Ovary (tissue), 3 donors: ENCODE measurements around the gene RERE.

Experiments used
- EP300 ChIP-seq: sonication (generic); formaldehyde crosslinking; IDR thresholded peaks from one replicate; pipeline ENCODE4 v1.6.1; 2017; ENCODE audit warnings: antibody characterized with exemption
- POLR2A ChIP-seq: fragments of 450-650 bp; IDR thresholded peaks from one replicate; pipeline ENCODE4 v1.6.1; 2017; ENCODE audit warnings: antibody characterized with exemption, mild to moderate bottlenecking, moderate library complexity
- TF ChIP-seq, protein P1 (sequence below), 3 donors: fragments of 450-650 bp in 2 of 3; fragments of 200-600 bp in 1 of 3; IDR thresholded peaks; one replicate each; pipeline versions ENCODE4 v1.5.1 to v1.8.0; 2016 to 2022; ENCODE audit warnings: antibody characterized with exemption in 3 of 3, mild to moderate bottlenecking in 1 of 3
- donor health status: DM: no; HTN: no; CAD: no.

- TF ChIP-seq, protein P1, sequence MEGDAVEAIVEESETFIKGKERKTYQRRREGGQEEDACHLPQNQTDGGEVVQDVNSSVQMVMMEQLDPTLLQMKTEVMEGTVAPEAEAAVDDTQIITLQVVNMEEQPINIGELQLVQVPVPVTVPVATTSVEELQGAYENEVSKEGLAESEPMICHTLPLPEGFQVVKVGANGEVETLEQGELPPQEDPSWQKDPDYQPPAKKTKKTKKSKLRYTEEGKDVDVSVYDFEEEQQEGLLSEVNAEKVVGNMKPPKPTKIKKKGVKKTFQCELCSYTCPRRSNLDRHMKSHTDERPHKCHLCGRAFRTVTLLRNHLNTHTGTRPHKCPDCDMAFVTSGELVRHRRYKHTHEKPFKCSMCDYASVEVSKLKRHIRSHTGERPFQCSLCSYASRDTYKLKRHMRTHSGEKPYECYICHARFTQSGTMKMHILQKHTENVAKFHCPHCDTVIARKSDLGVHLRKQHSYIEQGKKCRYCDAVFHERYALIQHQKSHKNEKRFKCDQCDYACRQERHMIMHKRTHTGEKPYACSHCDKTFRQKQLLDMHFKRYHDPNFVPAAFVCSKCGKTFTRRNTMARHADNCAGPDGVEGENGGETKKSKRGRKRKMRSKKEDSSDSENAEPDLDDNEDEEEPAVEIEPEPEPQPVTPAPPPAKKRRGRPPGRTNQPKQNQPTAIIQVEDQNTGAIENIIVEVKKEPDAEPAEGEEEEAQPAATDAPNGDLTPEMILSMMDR (IDR thresholded peaks at IDR 0.05) = no peak
- TF ChIP-seq POLR2A (no peak), EP300 (no peak)
These were observed 65.0 kb downstream of the RERE start for GRCh38 chr1:8752411-8752810.
